OCI-M2 (cell line): ENCODE results near the gene DGKD.

ENCODE experiments used
- DNase-seq: peaks from one replicate; lab custom pipeline; 2025; ENCODE audit not compliant: unreplicated experiment; lab: John Stamatoyannopoulos, UW

Gene DGKD

GRCh38 chr2:233423552-233423860 lies 69.2 kb downstream of the DGKD start:
- no peak for DNase-seq

GRCh38 chr2:233424154-233424951 lies 70.1 kb downstream of the DGKD start:
- DNase-seq = no peak

GRCh38 chr2:233426619-233427342 lies 72.5 kb downstream of the DGKD start:
- DNase-seq = no peak

DNA sequence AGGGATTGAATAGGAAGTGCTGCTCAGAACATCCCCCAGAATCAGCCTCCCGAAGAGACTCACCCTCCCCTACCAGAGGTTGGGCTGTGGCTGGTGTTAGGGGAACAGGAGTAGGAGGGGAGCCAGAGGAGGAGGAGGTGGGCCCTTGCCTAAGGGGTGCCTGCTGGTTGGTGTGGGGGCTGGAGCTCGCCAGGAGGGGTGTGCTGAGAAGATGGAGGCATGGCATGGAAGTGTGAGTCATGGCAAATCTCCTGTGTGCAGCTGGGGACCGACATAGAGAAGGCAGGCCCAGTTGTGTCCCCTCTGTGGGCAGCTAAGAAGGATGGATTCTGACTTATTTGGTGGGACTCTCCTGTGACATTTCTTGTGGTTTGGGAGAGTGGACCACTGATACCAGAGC lies 73.7 kb downstream of the DGKD start:
- DNase-seq = no peak

DNA sequence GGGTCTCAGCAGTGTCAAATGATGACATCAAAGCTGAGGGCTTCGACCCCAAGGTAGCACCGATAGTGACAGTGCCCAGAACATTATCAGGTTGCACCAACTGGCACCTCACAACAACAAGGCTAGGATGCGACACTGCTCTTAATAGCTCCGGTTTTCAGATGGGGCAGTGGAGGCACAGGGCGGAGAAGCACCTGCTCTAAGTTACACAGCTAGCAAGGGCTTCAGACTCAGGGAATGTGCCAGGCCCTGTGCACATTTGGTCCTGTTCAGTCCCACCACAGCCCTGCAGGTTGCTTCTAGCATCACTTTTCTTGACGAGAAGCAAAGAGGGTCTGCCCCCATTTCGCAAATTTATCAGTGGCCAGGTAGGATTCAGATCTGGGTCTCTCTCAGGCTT lies 74.1 kb downstream of the DGKD start:
- no peak for DNase-seq

- no peak for DNase-seq
These were observed 75.0 kb downstream of the DGKD start for GRCh38 chr2:233429175-233429897.

- no peak for DNase-seq
These were observed 75.8 kb downstream of the DGKD start for GRCh38 chr2:233430081-233430480.

- DNase-seq = no peak
These were observed 76.4 kb downstream of the DGKD start for GRCh38 chr2:233430651-233431050.

DNA sequence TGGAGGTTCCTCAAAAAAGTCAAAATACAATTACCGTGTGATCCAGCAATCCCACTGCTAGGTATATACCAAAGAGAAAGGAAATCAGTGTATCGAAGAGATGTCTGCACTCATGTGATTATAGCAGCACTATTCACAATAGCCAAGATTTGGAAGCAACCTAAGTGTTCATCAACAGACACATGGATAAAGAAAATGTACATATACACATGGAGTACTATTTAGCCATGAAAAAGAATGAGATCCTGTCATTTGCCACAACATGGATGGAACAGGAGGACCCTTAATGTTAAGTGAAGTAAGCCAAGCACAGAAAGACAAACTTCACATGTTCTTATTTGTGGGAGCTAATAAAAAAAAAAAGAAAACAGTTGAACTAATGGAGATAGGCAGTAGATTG lies 78.7 kb downstream of the DGKD start:
- no peak for DNase-seq

DNA sequence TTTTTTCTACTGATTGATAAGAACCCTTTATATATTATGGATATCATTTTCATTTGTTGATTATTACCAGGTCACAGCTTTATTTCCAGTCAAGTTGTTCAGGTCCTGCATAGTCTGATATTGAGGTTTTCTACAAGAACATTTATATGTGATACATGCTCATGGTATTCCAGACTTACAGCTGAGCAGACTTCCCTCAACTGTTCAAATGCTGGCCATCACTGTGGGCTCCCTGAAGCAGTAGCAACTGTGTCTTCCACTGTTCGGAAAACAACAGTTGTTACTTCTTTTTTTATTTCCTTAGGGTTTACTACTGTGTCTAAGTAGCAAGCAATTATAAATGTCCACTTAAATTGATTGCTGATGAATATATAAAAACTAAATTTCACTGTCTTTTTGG lies 79.5 kb downstream of the DGKD start:
- DNase-seq = no peak

DNA sequence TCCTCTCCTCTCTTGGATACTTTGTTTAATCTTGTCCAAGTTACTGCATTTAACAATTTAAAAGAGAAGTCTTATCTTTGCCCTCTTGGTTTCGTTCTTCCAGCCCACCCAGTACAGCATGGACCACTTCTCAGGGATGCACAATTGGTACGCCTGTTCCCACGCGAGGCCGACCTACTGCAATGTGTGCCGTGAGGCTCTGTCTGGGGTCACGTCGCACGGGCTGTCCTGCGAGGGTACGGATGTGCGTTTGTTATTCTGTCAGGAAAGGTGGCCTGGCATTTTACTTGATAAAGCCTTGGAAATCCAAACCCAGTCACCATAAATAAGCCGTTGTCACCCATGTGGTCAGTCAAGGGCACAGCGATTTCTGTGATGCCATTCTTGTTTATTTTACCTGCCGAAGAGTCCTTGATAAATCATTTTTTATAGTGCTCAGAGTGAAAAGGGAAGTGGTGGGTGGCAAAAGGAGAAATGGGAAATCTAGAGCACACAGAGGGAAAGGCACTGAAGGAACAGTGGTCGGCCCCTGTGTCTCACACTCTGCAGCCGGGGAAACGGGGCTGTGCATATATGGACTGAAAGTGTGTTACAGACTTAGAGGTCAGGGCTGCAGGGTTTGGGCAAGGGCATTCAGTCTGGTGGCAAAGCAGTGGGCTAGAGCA lies 80.5 kb downstream of the DGKD start:
- no peak for DNase-seq

GRCh38 chr2:233435436-233436190 lies 81.3 kb downstream of the DGKD start:
- DNase-seq = no peak

DNA sequence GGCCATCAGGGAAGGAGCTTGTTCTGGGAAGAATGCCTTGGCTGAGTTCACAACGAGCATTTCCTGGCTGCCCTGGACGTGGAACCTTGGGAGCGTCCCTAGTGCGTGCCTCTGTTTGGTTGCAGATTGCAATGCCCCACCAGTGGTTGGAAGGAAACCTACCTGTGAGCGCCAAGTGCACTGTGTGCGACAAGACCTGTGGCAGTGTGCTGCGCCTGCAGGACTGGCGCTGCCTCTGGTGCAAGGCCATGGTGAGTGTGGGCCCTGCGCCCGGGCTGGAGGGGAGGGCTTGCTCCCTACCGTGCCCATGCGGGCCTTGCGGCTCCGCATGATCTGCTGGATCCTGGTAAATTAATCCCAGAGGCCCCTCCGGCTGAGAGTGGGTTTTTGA lies 81.9 kb downstream of the DGKD start:
- no peak for DNase-seq

DNA sequence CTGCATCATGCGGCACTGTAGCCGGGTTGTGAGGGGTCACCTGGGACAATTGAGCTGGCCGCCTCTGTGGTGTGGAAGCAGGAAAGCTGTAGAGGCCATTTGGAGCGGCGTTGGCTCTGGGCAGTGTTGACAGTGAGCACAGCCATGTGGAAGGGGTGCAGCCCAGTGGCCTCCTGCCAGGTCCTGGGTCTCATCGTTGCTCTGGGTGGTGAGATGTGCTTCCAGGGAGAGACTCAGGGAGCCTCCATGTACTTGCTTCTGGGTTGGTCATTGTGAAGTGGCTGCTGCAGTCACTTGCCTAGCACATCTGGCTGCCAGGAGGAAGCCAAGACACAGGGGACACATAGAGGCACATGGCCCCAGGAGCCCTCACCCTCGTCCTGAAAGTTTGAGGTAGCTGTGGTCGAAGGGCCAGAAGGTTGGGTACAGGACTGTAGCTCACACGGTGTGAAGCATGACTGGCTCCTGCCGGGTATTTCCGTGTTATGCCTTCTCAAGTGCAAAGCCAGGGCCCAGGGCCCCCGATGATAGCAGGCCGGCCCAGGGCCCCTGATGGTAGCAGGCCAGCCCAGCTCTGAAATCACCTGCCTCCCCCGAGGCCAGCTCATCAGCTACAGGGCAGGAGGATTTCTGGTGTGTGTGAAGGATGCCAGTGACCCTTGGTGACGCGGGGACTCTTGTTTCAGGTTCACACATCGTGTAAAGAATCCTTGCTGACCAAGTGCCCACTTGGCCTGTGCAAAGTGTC lies 82.6 kb downstream of the DGKD start:
- no peak for DNase-seq

GRCh38 chr2:233437439-233437955 lies 83.2 kb downstream of the DGKD start:
- DNase-seq = no peak

DNA sequence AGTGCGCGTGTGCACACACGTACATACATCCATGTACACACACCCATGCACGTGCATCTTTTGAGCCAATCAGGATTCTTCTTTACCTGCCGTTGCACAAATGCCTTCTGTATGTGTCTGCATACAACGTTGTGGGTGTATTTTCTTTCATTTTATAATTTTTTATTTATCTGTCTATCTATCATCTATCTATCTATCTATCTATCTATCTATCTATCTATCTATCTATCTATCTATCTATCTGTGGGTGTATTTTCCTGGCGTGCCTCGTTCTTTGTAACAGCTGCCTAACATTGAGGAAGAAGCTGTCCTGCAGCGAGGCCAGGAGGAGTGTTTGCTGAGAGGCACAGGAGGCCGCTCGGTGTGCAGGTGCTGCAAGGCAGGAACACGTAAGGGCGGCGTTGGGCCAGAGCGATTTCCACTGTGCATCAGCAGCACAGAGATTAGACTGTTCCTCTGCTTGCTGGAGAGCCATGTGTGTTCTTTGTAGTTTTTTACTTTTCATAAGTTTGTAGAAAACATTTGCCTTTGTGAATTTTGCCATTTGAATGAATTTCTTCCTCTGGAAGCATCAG lies 84.4 kb downstream of the DGKD start:
- no peak for DNase-seq

GRCh38 chr2:233439191-233439590 lies 84.9 kb downstream of the DGKD start:
- no peak for DNase-seq

GRCh38 chr2:233440314-233440713 lies 86.0 kb downstream of the DGKD start:
- DNase-seq = no peak

DNA sequence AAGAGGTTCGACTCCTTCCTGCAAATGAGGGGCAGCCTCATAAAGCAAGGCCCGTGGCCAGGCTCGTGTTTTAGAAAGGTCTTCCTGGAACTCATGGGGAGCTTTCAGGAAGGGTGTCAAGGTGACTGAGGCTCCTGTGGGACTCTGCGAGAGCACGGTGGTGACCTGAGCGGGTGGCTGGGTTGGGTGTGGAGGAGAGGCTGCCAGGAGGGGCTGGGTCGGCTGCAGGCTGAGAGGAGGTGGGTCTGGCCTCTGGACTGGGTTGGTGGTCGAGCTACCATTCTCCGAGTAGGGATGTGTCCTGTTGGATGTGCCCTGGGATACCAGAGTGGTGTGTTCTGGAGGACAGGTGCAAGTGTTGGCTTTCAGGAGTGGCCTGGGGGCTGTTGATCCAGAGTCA lies 86.4 kb downstream of the DGKD start:
- DNase-seq = no peak
